AG04450 (cell line): ENCODE data around the gene ANTKMT. TPM values are rescaled to one million over a fixed set of nuclear protein-coding genes. Genes with fewer than 3 reads are reported as not detected.

ENCODE experiments used
- CTCF ChIA-PET: fragments of 300-600, 350-600 bp; formaldehyde crosslinking; extraction: SDS; loops from one replicate; lab custom pipeline; 2022; ENCODE audit warnings: antibody characterized with exemption, inconsistent platforms; lab: Charles Lee
- POLR2A ChIA-PET: fragments of 350-600 bp; formaldehyde crosslinking; extraction: SDS; loops from one replicate; lab custom pipeline; 2021; ENCODE audit warnings: antibody characterized with exemption, inconsistent platforms; lab: Yijun Ruan, JAX
- DNase-seq: peaks from one replicate; pipeline ENCODE4 v3.0.0-alpha.2; 2011; ENCODE audit warnings: low read depth, low spot score
- H3K27ac ChIP-seq: one replicate; pipeline ENCODE4 v1.5.1; 2012; ENCODE audit warnings: low read depth, low read length, control low read depth
- H3K27me3 ChIP-seq: one replicate; pipeline ENCODE4 v1.6.0; 2012; ENCODE audit warnings: low read length; ENCODE audit not compliant: control insufficient read depth, insufficient read depth
- H3K4me3 ChIP-seq: 2 replicates; pipeline ENCODE4 v1.5.1; 2011; ENCODE audit warnings: mild to moderate bottlenecking, low read depth, low read length, control low read depth
- H3K9me3 ChIP-seq: 2 replicates; pipeline ENCODE4 v1.5.1; 2012; ENCODE audit warnings: low read length; ENCODE audit not compliant: control insufficient read depth, insufficient read depth
- CTCF ChIP-seq: IDR thresholded peaks from 2 replicates; pipeline ENCODE4 v1.5.1; 2011; ENCODE audit warnings: low read depth, low read length, control low read depth, inconsistent platforms
- polyA plus RNA-seq: library from polyadenylated mRNA; depleted of rRNA; stranded (reverse); fragments of >200 nt; gene quantifications from 2 replicates; pipeline ENCODE4 v1.2.3, GENCODE V29; 2011

Gene ANTKMT
- polyA plus RNA-seq, 1 experiment: 5.3 TPM

GRCh38 chr16:714558-715476 is 6.1 kb upstream of the ANTKMT start, which contains the start of gene METRN:
Gene METRN, plus strand, starts transcription at chr16:715118. Its CDS starts 172 bp downstream, at chr16:715290.
- TF ChIP-seq CTCF: no peak
- Histone ChIP-seq H3K27ac (no peak within 1 kb of the TSS), H3K27me3 (no peaks in the 10 kb centered on the region), H3K4me3 (peak within 1 kb of the TSS; percentile 62), H3K9me3 (no peaks in the 10 kb centered on the region; the same call in 1 of the 2 replicates)
- ChIA-PET CTCF (no interaction called here), POLR2A (interaction anchor here (0.5 kb wide), 1 partner anchor 69 kb away, joined by 5 read pairs; no protein-coding TSS in a partner anchor)
- DNase-seq: no peak

GRCh38 chr16:715477-716199 is 5.3 kb upstream of the ANTKMT start:
- H3K27ac ChIP-seq: no peak overlapping the region
- no peak for TF ChIP-seq CTCF
- peak overlapping the region; percentile 62 for H3K4me3 ChIP-seq
- CTCF ChIA-PET: interaction anchor here (0.6 to 1.3 kb wide), 8 partner anchors 9 to 341 kb away, joined by 3 to 6 read pairs (median 3); partner anchors contain the start of genes CHTF18 and RPUSD1
- POLR2A ChIA-PET: interaction anchor here (0.5 kb wide), 1 partner anchor 300 kb away, joined by 5 read pairs; no protein-coding TSS in a partner anchor
- no peak for DNase-seq
- no peaks in the 10 kb centered on the region; the same call in 1 of the 2 replicates for H3K9me3 ChIP-seq
- H3K27me3 ChIP-seq: no peaks in the 10 kb centered on the region

GRCh38 chr16:716200-716568 is 4.8 kb upstream of the ANTKMT start:
- H3K4me3 ChIP-seq: peak overlapping the region; percentile 53
- no peaks in the 10 kb centered on the region; the same call in 1 of the 2 replicates for H3K9me3 ChIP-seq
- CTCF ChIA-PET: interaction anchor here (0.6 to 1.3 kb wide), 8 partner anchors 9 to 340 kb away, joined by 3 to 6 read pairs (median 3); partner anchors contain the start of genes CHTF18 and RPUSD1
- no peak for TF ChIP-seq CTCF
- no peak for DNase-seq
- no peaks in the 10 kb centered on the region for H3K27me3 ChIP-seq
- no peak overlapping the region for H3K27ac ChIP-seq
- POLR2A ChIA-PET: interaction anchor here (0.5 kb wide), 1 partner anchor 299 kb away, joined by 5 read pairs; no protein-coding TSS in a partner anchor

- Histone ChIP-seq H3K27ac (no peak overlapping the region), H3K9me3 (no peaks in the 10 kb centered on the region; the same call in 1 of the 2 replicates), H3K4me3 (no peak overlapping the region), H3K27me3 (no peaks in the 10 kb centered on the region)
- TF ChIP-seq CTCF: no peak
- ChIA-PET POLR2A (no interaction called here), CTCF (interaction anchor here (0.8 to 1.3 kb wide), 3 partner anchors 9 to 340 kb away, joined by 4 to 6 read pairs (median 5); no protein-coding TSS in a partner anchor)
- no peak for DNase-seq
Observed at GRCh38 chr16:716768-717325, 4.1 kb upstream of the ANTKMT start.
